ENCODE results near the gene RABGAP1L.

- TF ChIP-seq CTCF (IDR thresholded peaks at IDR 0.05) = no peak
- no peak for TF ChIP-seq POLR2A (IDR thresholded peaks at IDR 0.05)
Measured at GRCh38 chr1:174657411-174657810, 498.1 kb downstream of the RABGAP1L start.
